Body of pancreas (tissue), 4 donors: ENCODE data around the gene CENPW. TPM values are rescaled to one million over a fixed set of nuclear protein-coding genes. Genes with fewer than 3 reads are reported as not detected.

Source experiments
- ATAC-seq: fragments of 150-250 bp; one replicate; pipeline ENCODE4 v1.9.1; 2016
- DNase-seq, 4 donors: peaks; one replicate each; pipeline ENCODE4 v3.0.0-alpha.2; 2019
- H3K27ac ChIP-seq, 4 donors: fragments of 200-600 bp; sonication (generic); 1 replicate in 3 of 4; 2 replicates in 1 of 4; pipeline versions ENCODE4 v1.5.1 to v1.6.1; 2016 to 2019; ENCODE audit warnings: mild to moderate bottlenecking in 1 of 4, mixed read lengths in 1 of 4, moderate library complexity in 1 of 4
- H3K27me3 ChIP-seq, 2 donors: fragments of 200-600 bp; sonication (generic); one replicate each; pipeline ENCODE4 v1.6.0; 2016; ENCODE audit warnings: mild to moderate bottlenecking in 1 of 2
- H3K36me3 ChIP-seq, 2 donors: fragments of 200-600 bp; sonication (generic); replicated peaks in 1 of 2; 2 replicates each; pipeline ENCODE4 v1.5.1; 2016; ENCODE audit warnings: low read depth in 2 of 2; ENCODE audit not compliant: insufficient read depth in 1 of 2
- H3K4me1 ChIP-seq: fragments of 200-600 bp; sonication (generic); one replicate; pipeline ENCODE4 v1.6.0; 2016
- H3K4me3 ChIP-seq, 2 donors: fragments of 200-600 bp; sonication (generic); 1 replicate in 1 of 2; 2 replicates in 1 of 2; pipeline ENCODE4 v1.5.1; 2016 to 2019
- H3K9me3 ChIP-seq, 3 donors: fragments of 200-600 bp; sonication (generic); 1 replicate in 2 of 3; 2 replicates in 1 of 3; pipeline ENCODE4 v1.5.1; 2016
- CTCF ChIP-seq, 7 experiments: fragments of 450-650 bp in 4 of 7; fragments of 200-600 bp in 3 of 7; sonication (generic) in 3 of 7; IDR thresholded peaks; one replicate each; pipeline ENCODE4 v1.5.1; 2016 to 2019; ENCODE audit warnings: antibody characterized with exemption in 7 of 7
- POLR2A ChIP-seq, 3 donors: fragments of 450-650 bp; IDR thresholded peaks; one replicate each; pipeline ENCODE4 v1.6.1; 2016; ENCODE audit warnings: antibody characterized with exemption in 3 of 3, mild to moderate bottlenecking in 2 of 3
- WGBS, 2 donors: methylation state at CpG; one replicate each; pipeline ENCODE4 v1.1.5; 2017; 5-methylcytosine and 5-hydroxymethylcytosine counted together
- intact Hi-C: fragments of 100-400 bp; cut with DNase I; formaldehyde crosslinking; loops from one replicate; pipeline ENCODE4 v1.15.1; 2023
- total RNA-seq, 2 donors: library from RNA; depleted of rRNA; stranded (reverse); fragments of >200 nt; gene quantifications; one replicate each; pipeline ENCODE4 v1.1.0, GENCODE V29; 2016

CENPW gene
- total RNA-seq, 2 donors from 2014 or later: not detected

GRCh38 chr6:126302191-126302590 lies 37.7 kb upstream of the CENPW start:
- H3K4me1 ChIP-seq: no peaks in the 10 kb centered on the region

DNA sequence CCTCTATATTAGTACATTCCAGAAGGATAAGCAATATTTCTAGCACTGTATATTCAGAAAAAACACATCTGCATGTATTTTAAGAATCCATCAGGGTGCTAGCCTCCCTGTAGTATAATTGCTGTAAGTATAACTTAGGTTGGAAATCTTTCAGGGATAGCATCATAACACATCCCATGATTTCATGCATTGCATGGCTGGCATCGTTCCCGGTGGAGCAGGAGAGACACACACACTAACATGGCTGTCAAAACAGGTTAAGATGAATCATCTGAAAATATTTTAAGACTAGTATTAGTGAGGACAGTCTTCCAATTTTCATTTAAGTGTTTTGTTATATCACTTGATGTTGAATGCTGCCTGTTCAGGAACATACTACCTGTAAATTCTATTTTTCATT lies 32.1 kb upstream of the CENPW start:
- Histone ChIP-seq H3K36me3 (no peaks in the 10 kb centered on the region), H3K27me3 (no peaks in the 10 kb centered on the region), H3K27ac (no peak overlapping the region), H3K4me3 (no peak overlapping the region), H3K9me3 (no peaks in the 10 kb centered on the region), H3K4me1 (no peaks in the 10 kb centered on the region)
- DNase-seq (no peak), ATAC-seq (no peak)
- 67 to 68% methylated on average over 2 of the region's 2 CpGs for WGBS, 2 donors
- intact Hi-C loops: no loop called here
- TF ChIP-seq CTCF (IDR thresholded peaks at IDR 0.05) (no peak), POLR2A (IDR thresholded peaks at IDR 0.05) (no peak)

More at GRCh38 chr6:126302191-126302590, 37.7 kb upstream of the CENPW start:
- intact Hi-C loops: no loop called here
- no peaks in the 10 kb centered on the region for H3K36me3 ChIP-seq
- H3K4me3 ChIP-seq: no peak overlapping the region
- H3K9me3 ChIP-seq: no peaks in the 10 kb centered on the region
- H3K27ac ChIP-seq: no peak overlapping the region
- H3K27me3 ChIP-seq: no peaks in the 10 kb centered on the region
- no peak for ATAC-seq
- no peak for TF ChIP-seq POLR2A (IDR thresholded peaks at IDR 0.05)
- no peak for TF ChIP-seq CTCF (IDR thresholded peaks at IDR 0.05)
- no peak for DNase-seq

DNA sequence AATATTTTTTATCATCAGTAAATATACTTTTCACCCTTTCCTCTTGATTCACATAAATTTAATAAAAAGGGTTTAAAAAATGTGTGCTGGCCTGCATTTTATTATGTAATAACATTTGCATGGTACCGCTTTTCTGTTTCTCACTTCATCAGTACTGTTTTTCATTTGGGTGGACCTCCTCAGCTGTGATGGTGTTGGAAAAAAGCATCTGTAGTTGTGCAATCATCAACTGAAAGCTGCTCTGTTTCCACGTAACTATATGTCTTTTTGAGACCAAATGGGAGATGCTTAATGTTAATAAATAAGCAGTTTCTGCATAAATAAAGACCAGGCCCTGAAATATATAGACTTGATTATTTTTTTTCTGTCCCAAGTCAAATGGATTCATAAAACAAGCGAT lies 31.6 kb upstream of the CENPW start:
- ATAC-seq (no peak), DNase-seq (no peak)
- no peak overlapping the region for H3K4me3 ChIP-seq
- 77 to 79% methylated on average over 3 of the region's 3 CpGs for WGBS, 2 donors
- H3K36me3 ChIP-seq: no peaks in the 10 kb centered on the region
- TF ChIP-seq POLR2A (IDR thresholded peaks at IDR 0.05): no peak
- TF ChIP-seq CTCF (IDR thresholded peaks at IDR 0.05): no peak
- no peaks in the 10 kb centered on the region for H3K4me1 ChIP-seq
- H3K9me3 ChIP-seq: no peaks in the 10 kb centered on the region
- no peaks in the 10 kb centered on the region for H3K27me3 ChIP-seq
- no peak overlapping the region for H3K27ac ChIP-seq
- intact Hi-C loops: no loop called here

DNA sequence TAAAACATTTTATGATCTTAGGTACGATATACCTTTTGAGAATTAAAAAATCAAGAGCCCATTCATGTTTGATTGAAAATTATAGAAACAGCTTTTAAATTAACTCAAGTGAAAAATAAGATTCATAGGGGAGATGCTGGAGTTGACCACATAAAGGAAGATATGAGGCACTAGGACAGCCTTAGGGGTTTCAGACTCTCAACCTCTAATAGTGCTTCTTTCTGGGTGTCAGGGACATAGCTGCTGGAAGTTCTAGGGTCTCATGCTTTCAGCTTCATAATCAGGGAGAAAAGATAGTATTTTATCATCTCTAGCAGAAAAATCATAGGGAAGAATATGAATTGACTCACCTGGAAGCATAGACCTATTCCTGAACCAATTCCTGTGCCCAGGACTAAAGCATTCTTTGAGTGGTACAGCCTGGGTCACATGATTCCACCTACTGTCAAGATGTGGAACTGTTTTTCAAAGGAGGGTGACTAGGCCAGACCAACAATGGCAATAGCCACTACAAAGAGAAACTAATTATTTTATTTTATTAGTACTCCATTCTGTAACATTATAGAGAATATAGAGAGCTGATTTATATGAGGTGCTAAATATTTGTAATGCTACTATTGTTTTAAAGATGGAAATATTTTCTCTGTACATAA lies 27.8 kb upstream of the CENPW start:
- Histone ChIP-seq H3K9me3 (no peaks in the 10 kb centered on the region), H3K4me1 (no peaks in the 10 kb centered on the region), H3K27me3 (no peaks in the 10 kb centered on the region), H3K36me3 (no peaks in the 10 kb centered on the region), H3K27ac (no peak overlapping the region), H3K4me3 (no peak overlapping the region)
- ATAC-seq (no peak), DNase-seq (no peak)
- intact Hi-C loops: no loop called here
- 74 to 76% methylated on average over 1 of the region's 1 CpG for WGBS, 2 donors
- TF ChIP-seq CTCF (IDR thresholded peaks at IDR 0.05) (no peak), POLR2A (IDR thresholded peaks at IDR 0.05) (no peak)

DNA sequence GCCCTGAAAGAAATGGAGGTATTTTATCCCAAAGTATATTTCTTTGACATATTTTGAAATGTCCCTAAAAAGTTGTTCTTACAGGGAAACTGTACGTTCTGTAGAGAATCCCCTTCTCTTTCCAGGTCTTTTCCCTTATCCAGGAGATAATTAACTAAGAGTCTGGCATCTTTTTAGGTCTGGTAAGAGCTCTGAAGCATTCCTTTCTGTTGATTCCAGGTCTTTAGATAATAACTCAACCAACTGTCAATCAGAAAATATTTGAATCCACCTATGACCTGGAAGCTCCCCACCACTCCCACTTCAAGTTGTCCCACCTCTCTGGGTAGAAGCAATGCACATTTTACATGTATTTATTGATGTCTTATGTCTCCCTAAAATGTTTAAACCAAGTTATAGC lies 26.0 kb upstream of the CENPW start:
- Histone ChIP-seq H3K4me1 (no peaks in the 10 kb centered on the region), H3K27me3 (no peaks in the 10 kb centered on the region), H3K9me3 (no peaks in the 10 kb centered on the region), H3K27ac (no peak overlapping the region), H3K36me3 (no peaks in the 10 kb centered on the region), H3K4me3 (no peak overlapping the region)
- DNase-seq (no peak), ATAC-seq (no peak)
- 35 to 52% methylated on average over 1 of the region's 1 CpG for WGBS, 2 donors
- intact Hi-C loops: no loop called here
- TF ChIP-seq CTCF (IDR thresholded peaks at IDR 0.05) (no peak), POLR2A (IDR thresholded peaks at IDR 0.05) (no peak)
